GM23338 (cell line): Measurements from ENCODE around the gene KIRREL3. TPM values are rescaled to one million over a fixed set of nuclear protein-coding genes. Genes with fewer than 3 reads are reported as not detected.

Experiments used
- ATAC-seq: fragments of 200-7000 bp; cut with Tn5 transposase; 3 replicates; pipeline ENCODE4 v1.9.1; 2020
- DNase-seq: peaks from one replicate; pipeline ENCODE4 v3.0.0-alpha.2; 2015; ENCODE audit warnings: low spot score
- H2AFZ ChIP-seq: fragments of 200-600 bp; sonication (generic); 2 replicates; pipeline ENCODE4 v1.8.0; 2016; ENCODE audit warnings: antibody characterized with exemption, mild to moderate bottlenecking, moderate library complexity
- H3F3A ChIP-seq: fragments of 200-600 bp; sonication (generic); replicated peaks from 2 replicates; pipeline ENCODE4 v1.8.0; 2017; ENCODE audit warnings: antibody characterized with exemption, mixed run types, low read depth
- H3K27ac ChIP-seq: fragments of 200-600 bp; sonication (generic); 2 replicates; pipeline ENCODE4 v1.6.1; 2016; ENCODE audit warnings: low read depth
- H3K27me3 ChIP-seq: fragments of 200-600 bp; sonication (generic); 2 replicates; pipeline ENCODE4 v1.8.0; 2016; ENCODE audit warnings: mild to moderate bottlenecking, mixed run types, moderate library complexity; ENCODE audit not compliant: insufficient read depth
- H3K36me3 ChIP-seq: fragments of 200-600 bp; sonication (generic); 2 replicates; pipeline ENCODE4 v1.8.0; 2016; ENCODE audit warnings: mild to moderate bottlenecking; ENCODE audit not compliant: insufficient read depth
- H3K4me1 ChIP-seq: fragments of 200-600 bp; sonication (generic); 2 replicates; pipeline ENCODE4 v1.8.0; 2016; ENCODE audit warnings: mild to moderate bottlenecking, moderate library complexity; ENCODE audit not compliant: insufficient read depth
- H3K4me2 ChIP-seq: fragments of 200-600 bp; sonication (generic); 2 replicates; pipeline ENCODE4 v1.7.1; 2017; ENCODE audit warnings: mixed run types
- H3K4me3 ChIP-seq: fragments of 200-600 bp; sonication (generic); 2 replicates; pipeline ENCODE4 v1.6.1; 2016; ENCODE audit warnings: mixed run types
- H3K79me2 ChIP-seq: fragments of 200-600 bp; sonication (generic); replicated peaks from 2 replicates; pipeline ENCODE4 v1.8.0; 2017; ENCODE audit warnings: mild to moderate bottlenecking; ENCODE audit not compliant: insufficient read depth
- H3K9me2 ChIP-seq: fragments of 200-600 bp; sonication (generic); 2 replicates; pipeline ENCODE4 v1.8.0; 2017; ENCODE audit not compliant: insufficient read depth
- H4K20me1 ChIP-seq: fragments of 200-600 bp; sonication (generic); replicated peaks from 2 replicates; pipeline ENCODE4 v1.8.0; 2017; ENCODE audit warnings: mild to moderate bottlenecking; ENCODE audit not compliant: insufficient read depth
- H3K27ac Mint-ChIP-seq: 2 replicates; pipeline ENCODE4 v1.8.0; 2020; ENCODE audit warnings: inconsistent platforms, mild to moderate bottlenecking, moderate library complexity, mixed read lengths
- H3K27me3 Mint-ChIP-seq: 3 replicates; pipeline ENCODE4 v1.8.0; 2022; ENCODE audit warnings: low read depth, mild to moderate bottlenecking, moderate library complexity, mixed read lengths, inconsistent platforms; ENCODE audit not compliant: insufficient read depth, poor library complexity
- H3K36me3 Mint-ChIP-seq: 3 replicates; pipeline ENCODE4 v1.8.0; 2021; ENCODE audit warnings: low read depth, mild to moderate bottlenecking, inconsistent platforms, moderate library complexity, mixed read lengths
- H3K4me1 Mint-ChIP-seq: 3 replicates; pipeline ENCODE4 v1.8.0; 2020; ENCODE audit warnings: mild to moderate bottlenecking, inconsistent platforms, mixed read lengths
- H3K4me3 Mint-ChIP-seq: 3 replicates; pipeline ENCODE4 v1.8.0; 2021; ENCODE audit warnings: moderate library complexity, mild to moderate bottlenecking, inconsistent platforms, mixed read lengths
- H3K9me3 Mint-ChIP-seq: 3 replicates; pipeline ENCODE4 v1.8.0; 2020; ENCODE audit warnings: moderate library complexity, mild to moderate bottlenecking, inconsistent platforms, mixed read lengths
- CREB1 ChIP-seq: fragments of 250-450 bp; sonication (Bioruptor Pico); IDR thresholded peaks from 2 replicates; pipeline ENCODE4 v1.5.0; 2020; ENCODE audit warnings: low read depth, mild to moderate bottlenecking, moderate library complexity
- ETS1 ChIP-seq: IDR thresholded peaks from 2 replicates; pipeline ENCODE4 v1.6.1; 2016; ENCODE audit warnings: antibody characterized with exemption
- EZH2 ChIP-seq: fragments of 200-600 bp; sonication (generic); IDR thresholded peaks from one replicate; pipeline ENCODE4 v1.8.0; 2017; ENCODE audit warnings: antibody characterized with exemption, mild to moderate bottlenecking, low read depth; ENCODE audit not compliant: unreplicated experiment
- EZH2phosphoT487 ChIP-seq: fragments of 200-600 bp; sonication (generic); IDR thresholded peaks from one replicate; pipeline ENCODE4 v1.8.1; 2018; ENCODE audit warnings: antibody characterized with exemption; ENCODE audit not compliant: unreplicated experiment
- JUNB ChIP-seq: IDR thresholded peaks from one replicate; pipeline ENCODE4 v1.6.1; 2016; ENCODE audit warnings: antibody characterized with exemption; ENCODE audit not compliant: unreplicated experiment
- NANOG ChIP-seq: IDR thresholded peaks from 2 replicates; pipeline ENCODE4 v1.6.1; 2016; ENCODE audit warnings: antibody characterized with exemption, borderline replicate concordance
- POLR2AphosphoS5 ChIP-seq: IDR thresholded peaks from 2 replicates; pipeline ENCODE4 v1.6.1; 2016; ENCODE audit warnings: antibody characterized with exemption, low read depth
- STAT1 ChIP-seq: IDR thresholded peaks from one replicate; pipeline ENCODE4 v1.6.1; 2016; ENCODE audit warnings: antibody characterized with exemption; ENCODE audit not compliant: unreplicated experiment
- ZNF114 ChIP-seq: fragments of 250-450 bp; sonication (Bioruptor Pico); IDR thresholded peaks from 2 replicates; pipeline ENCODE4 v1.5.0; 2020; ENCODE audit warnings: mild to moderate bottlenecking, moderate library complexity
- ZNF331 ChIP-seq: fragments of 250-450 bp; sonication (Bioruptor Pico); IDR thresholded peaks from 2 replicates; pipeline ENCODE4 v1.5.0; 2020; ENCODE audit warnings: low read depth, mild to moderate bottlenecking, moderate library complexity
- polyA plus RNA-seq: library from polyadenylated mRNA; unstranded; fragments of >200 nt; fragmentation: Nextera tagmentation; extraction: Ambion mirVana; gene quantifications from 2 replicates; pipeline ENCODE4 v1.2.1, GENCODE V29; 2016
- total RNA-seq: library from RNA; depleted of rRNA; stranded (reverse); fragments of >200 nt; shearing (Covaris generic); gene quantifications from 2 replicates; pipeline ENCODE4 v1.2.3, GENCODE V29; 2014
- TF ChIP-seq, protein P1 (sequence below): fragments of 250-450 bp; sonication (Bioruptor Pico); IDR thresholded peaks from 2 replicates; pipeline ENCODE4 v1.5.0; 2020; ENCODE audit warnings: mild to moderate bottlenecking, moderate library complexity
- TF ChIP-seq, protein P2 (sequence below): IDR thresholded peaks from one replicate; pipeline ENCODE4 v1.6.1; 2018; ENCODE audit warnings: antibody characterized with exemption; ENCODE audit not compliant: unreplicated experiment
- TF ChIP-seq, protein P3 (sequence below), 2 experiments: fragments of 200-600 bp in 1 of 2; sonication (generic) in 1 of 2; conservative IDR thresholded peaks; 2 replicates each; pipeline versions ENCODE4 v1.5.1 to v1.6.1; 2016 to 2017; ENCODE audit warnings: antibody characterized with exemption in 2 of 2, low read depth in 2 of 2, mild to moderate bottlenecking in 2 of 2, moderate library complexity in 1 of 2

KIRREL3 gene
- total and polyA plus RNA-seq, 2 experiments from 2014 or later, result 0.13 to 1.5 TPM

DNA sequence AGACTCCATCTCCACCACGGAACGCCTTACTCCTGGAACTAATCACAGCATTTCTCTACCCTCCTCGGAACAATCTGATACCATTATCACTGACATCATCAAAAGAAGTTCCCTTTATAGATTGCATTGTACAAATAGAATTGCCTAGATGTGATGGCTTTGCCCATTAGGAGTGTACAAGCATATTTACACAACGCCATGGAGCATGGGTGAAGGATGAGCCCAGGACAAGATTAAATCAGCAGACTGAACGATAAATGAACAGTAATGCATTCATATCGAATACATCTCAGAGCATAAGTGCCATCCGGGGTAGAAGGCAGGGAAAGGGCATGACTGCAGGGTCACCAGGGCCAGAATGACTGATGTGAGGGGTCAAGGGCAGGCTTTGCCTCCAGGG is 57.3 kb downstream of the KIRREL3 start:
- no peaks in the 10 kb centered on the region for H3K4me1 ChIP-seq
- Mint-ChIP-seq H3K4me1 (peaks cover 15% of the 10 kb centered on the region), H3K9me3 (no peaks in the 10 kb centered on the region), H3K36me3 (no peaks in the 10 kb centered on the region), H3K27ac (no peak overlapping the region), H3K4me3 (no peak overlapping the region), H3K27me3 (no peaks in the 10 kb centered on the region)
- H2AFZ ChIP-seq, result no peak overlapping the region
- no peak overlapping the region for H3K4me2 ChIP-seq
- H3K9me2 ChIP-seq, result no peaks in the 10 kb centered on the region
- H3F3A ChIP-seq, result no peaks in the 10 kb centered on the region
- ATAC-seq (no peak), DNase-seq (no peak)
- H4K20me1 ChIP-seq, result no peaks in the 10 kb centered on the region
- no peak overlapping the region for H3K27ac ChIP-seq
- no peak for TF ChIP-seq EZH2
- TF ChIP-seq, protein P1, sequence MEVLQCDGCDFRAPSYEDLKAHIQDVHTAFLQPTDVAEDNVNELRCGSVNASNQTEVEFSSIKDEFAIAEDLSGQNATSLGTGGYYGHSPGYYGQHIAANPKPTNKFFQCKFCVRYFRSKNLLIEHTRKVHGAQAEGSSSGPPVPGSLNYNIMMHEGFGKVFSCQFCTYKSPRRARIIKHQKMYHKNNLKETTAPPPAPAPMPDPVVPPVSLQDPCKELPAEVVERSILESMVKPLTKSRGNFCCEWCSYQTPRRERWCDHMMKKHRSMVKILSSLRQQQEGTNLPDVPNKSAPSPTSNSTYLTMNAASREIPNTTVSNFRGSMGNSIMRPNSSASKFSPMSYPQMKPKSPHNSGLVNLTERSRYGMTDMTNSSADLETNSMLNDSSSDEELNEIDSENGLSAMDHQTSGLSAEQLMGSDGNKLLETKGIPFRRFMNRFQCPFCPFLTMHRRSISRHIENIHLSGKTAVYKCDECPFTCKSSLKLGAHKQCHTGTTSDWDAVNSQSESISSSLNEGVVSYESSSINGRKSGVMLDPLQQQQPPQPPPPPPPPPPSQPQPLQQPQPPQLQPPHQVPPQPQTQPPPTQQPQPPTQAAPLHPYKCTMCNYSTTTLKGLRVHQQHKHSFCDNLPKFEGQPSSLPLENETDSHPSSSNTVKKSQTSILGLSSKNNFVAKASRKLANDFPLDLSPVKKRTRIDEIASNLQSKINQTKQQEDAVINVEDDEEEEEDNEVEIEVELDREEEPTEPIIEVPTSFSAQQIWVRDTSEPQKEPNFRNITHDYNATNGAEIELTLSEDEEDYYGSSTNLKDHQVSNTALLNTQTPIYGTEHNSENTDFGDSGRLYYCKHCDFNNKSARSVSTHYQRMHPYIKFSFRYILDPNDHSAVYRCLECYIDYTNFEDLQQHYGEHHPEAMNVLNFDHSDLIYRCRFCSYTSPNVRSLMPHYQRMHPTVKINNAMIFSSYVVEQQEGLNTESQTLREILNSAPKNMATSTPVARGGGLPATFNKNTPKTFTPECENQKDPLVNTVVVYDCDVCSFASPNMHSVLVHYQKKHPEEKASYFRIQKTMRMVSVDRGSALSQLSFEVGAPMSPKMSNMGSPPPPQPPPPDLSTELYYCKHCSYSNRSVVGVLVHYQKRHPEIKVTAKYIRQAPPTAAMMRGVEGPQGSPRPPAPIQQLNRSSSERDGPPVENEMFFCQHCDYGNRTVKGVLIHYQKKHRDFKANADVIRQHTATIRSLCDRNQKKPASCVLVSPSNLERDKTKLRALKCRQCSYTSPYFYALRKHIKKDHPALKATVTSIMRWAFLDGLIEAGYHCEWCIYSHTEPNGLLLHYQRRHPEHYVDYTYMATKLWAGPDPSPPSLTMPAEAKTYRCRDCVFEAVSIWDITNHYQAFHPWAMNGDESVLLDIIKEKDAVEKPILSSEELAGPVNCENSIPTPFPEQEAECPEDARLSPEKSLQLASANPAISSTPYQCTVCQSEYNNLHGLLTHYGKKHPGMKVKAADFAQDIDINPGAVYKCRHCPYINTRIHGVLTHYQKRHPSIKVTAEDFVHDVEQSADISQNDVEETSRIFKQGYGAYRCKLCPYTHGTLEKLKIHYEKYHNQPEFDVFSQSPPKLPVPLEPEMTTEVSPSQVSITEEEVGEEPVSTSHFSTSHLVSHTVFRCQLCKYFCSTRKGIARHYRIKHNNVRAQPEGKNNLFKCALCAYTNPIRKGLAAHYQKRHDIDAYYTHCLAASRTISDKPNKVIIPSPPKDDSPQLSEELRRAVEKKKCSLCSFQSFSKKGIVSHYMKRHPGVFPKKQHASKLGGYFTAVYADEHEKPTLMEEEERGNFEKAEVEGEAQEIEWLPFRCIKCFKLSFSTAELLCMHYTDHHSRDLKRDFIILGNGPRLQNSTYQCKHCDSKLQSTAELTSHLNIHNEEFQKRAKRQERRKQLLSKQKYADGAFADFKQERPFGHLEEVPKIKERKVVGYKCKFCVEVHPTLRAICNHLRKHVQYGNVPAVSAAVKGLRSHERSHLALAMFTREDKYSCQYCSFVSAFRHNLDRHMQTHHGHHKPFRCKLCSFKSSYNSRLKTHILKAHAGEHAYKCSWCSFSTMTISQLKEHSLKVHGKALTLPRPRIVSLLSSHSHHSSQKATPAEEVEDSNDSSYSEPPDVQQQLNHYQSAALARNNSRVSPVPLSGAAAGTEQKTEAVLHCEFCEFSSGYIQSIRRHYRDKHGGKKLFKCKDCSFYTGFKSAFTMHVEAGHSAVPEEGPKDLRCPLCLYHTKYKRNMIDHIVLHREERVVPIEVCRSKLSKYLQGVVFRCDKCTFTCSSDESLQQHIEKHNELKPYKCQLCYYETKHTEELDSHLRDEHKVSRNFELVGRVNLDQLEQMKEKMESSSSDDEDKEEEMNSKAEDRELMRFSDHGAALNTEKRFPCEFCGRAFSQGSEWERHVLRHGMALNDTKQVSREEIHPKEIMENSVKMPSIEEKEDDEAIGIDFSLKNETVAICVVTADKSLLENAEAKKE, result no peak
- TF ChIP-seq CREB1 (CRISPR knock-in tag), result no peak
- no peak for TF ChIP-seq ETS1
- TF ChIP-seq ZNF331, result no peak
- no peak for TF ChIP-seq STAT1
- TF ChIP-seq, protein P2, sequence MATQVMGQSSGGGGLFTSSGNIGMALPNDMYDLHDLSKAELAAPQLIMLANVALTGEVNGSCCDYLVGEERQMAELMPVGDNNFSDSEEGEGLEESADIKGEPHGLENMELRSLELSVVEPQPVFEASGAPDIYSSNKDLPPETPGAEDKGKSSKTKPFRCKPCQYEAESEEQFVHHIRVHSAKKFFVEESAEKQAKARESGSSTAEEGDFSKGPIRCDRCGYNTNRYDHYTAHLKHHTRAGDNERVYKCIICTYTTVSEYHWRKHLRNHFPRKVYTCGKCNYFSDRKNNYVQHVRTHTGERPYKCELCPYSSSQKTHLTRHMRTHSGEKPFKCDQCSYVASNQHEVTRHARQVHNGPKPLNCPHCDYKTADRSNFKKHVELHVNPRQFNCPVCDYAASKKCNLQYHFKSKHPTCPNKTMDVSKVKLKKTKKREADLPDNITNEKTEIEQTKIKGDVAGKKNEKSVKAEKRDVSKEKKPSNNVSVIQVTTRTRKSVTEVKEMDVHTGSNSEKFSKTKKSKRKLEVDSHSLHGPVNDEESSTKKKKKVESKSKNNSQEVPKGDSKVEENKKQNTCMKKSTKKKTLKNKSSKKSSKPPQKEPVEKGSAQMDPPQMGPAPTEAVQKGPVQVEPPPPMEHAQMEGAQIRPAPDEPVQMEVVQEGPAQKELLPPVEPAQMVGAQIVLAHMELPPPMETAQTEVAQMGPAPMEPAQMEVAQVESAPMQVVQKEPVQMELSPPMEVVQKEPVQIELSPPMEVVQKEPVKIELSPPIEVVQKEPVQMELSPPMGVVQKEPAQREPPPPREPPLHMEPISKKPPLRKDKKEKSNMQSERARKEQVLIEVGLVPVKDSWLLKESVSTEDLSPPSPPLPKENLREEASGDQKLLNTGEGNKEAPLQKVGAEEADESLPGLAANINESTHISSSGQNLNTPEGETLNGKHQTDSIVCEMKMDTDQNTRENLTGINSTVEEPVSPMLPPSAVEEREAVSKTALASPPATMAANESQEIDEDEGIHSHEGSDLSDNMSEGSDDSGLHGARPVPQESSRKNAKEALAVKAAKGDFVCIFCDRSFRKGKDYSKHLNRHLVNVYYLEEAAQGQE, result no peak
- no peak for TF ChIP-seq ZNF114 (CRISPR knock-in tag)
- no peak for TF ChIP-seq JUNB
- no peak for TF ChIP-seq POLR2AphosphoS5
- TF ChIP-seq NANOG, result no peak
- TF ChIP-seq, protein P3, sequence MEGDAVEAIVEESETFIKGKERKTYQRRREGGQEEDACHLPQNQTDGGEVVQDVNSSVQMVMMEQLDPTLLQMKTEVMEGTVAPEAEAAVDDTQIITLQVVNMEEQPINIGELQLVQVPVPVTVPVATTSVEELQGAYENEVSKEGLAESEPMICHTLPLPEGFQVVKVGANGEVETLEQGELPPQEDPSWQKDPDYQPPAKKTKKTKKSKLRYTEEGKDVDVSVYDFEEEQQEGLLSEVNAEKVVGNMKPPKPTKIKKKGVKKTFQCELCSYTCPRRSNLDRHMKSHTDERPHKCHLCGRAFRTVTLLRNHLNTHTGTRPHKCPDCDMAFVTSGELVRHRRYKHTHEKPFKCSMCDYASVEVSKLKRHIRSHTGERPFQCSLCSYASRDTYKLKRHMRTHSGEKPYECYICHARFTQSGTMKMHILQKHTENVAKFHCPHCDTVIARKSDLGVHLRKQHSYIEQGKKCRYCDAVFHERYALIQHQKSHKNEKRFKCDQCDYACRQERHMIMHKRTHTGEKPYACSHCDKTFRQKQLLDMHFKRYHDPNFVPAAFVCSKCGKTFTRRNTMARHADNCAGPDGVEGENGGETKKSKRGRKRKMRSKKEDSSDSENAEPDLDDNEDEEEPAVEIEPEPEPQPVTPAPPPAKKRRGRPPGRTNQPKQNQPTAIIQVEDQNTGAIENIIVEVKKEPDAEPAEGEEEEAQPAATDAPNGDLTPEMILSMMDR (conservative IDR thresholded peaks at IDR 0.05; ENCODE audit: low read depth in 2 of 2), result no peak
- TF ChIP-seq EZH2phosphoT487, result no peak
- H3K36me3 ChIP-seq, result no peaks in the 10 kb centered on the region
- H3K79me2 ChIP-seq, result no peaks in the 10 kb centered on the region
- H3K27me3 ChIP-seq, result no peaks in the 10 kb centered on the region
- no peak overlapping the region for H3K4me3 ChIP-seq
